Activated T-cell treated with anti-CD3 and anti-CD28 coated beads, Interleukin-2, amount 50 U/mL, for 24 hours (primary cell): Measurements from ENCODE around the gene OPN4.
A peak's percentile ranks its signal among the peaks of the same experiment; 100 is the strongest.

ENCODE experiments used
- DNase-seq: peaks from one replicate; pipeline ENCODE4 v3.0.0-alpha.2; 2020
- H3K27ac Mint-ChIP-seq: 2 replicates; pipeline ENCODE4 v1.8.0; 2020; ENCODE audit warnings: mild to moderate bottlenecking, mixed read lengths
- H3K27me3 Mint-ChIP-seq: 2 replicates; pipeline ENCODE4 v1.8.0; 2020; ENCODE audit warnings: mixed read lengths
- H3K36me3 Mint-ChIP-seq: 2 replicates; pipeline ENCODE4 v1.8.0; 2020; ENCODE audit warnings: low read depth, mixed read lengths
- H3K4me1 Mint-ChIP-seq: 2 replicates; pipeline ENCODE4 v1.8.0; 2020; ENCODE audit warnings: low read depth, mixed read lengths
- H3K4me3 Mint-ChIP-seq: 2 replicates; pipeline ENCODE4 v1.8.0; 2020; ENCODE audit warnings: mild to moderate bottlenecking, moderate library complexity, mixed read lengths
- H3K9me3 Mint-ChIP-seq: 2 replicates; pipeline ENCODE4 v1.8.0; 2020; ENCODE audit warnings: mixed read lengths

OPN4 gene

DNA sequence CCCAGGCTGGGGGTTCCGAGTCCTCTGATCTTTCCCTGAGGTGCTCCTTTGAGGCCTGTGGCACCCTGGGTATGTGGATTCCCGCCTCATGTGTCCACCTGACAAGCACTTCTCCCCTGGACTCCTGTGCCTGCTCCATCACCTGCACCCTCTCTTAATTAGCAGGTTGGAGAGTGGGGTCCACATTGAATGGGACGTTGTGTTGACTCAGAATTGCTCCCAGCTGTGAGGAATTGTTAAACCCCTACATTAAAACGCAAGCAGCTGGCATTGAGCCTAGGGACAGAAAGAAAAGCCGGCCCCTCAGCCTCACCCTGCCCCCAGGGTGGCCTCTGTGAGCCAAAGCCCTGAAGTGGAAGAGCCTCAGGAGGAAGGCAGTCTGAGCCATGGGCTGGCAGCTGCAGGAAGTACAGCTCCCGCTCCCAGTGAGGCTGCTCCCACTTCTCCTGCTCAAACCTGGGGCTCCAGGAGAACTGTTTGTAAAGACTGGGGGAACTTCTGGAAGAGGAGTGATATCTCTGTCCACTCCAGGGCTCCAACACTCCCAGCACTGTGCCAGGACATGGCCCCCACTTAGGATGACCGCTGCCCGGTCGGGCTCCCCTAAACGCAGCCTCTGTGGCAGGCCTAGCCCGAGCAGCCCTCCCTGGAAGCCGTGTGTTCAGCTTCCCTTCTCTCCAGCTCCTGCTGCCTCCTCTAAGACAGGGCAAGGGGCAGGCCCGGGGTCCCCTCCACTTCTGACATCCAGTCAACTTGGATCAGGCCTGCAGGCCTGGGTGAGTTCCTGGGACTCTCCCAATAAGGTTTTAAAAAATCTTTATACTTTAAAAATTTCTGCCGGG, 1.8 kb upstream of the OPN4 start:
- Mint-ChIP-seq H3K27ac (no peak overlapping the region), H3K9me3 (no peaks in the 10 kb centered on the region), H3K27me3 (no peaks in the 10 kb centered on the region), H3K4me1 (no peaks in the 10 kb centered on the region), H3K36me3 (no peaks in the 10 kb centered on the region), H3K4me3 (no peak overlapping the region)
- DNase-seq: peak; percentile 9

DNA sequence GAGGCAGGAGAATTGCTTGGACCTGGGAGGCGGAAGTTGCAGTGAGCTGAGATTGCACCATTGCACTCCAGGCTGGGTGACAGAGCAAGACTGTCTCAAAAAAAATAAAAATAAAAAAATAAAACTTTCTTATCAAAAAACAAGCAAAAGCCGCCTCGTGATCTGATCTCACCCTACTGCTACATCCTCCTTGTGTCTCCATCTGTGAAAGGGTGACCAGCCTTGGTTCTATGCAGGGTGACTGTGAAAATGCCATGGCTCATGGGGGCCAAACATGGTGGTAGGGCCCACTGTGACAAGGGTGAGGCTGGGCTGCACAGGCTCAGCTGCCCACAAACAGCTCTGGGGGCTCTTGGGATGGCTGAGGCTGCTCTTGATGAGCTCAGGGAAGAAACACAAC, 968 bp upstream of the OPN4 start:
- Mint-ChIP-seq H3K9me3 (no peaks in the 10 kb centered on the region), H3K27me3 (no peaks in the 10 kb centered on the region), H3K4me1 (no peaks in the 10 kb centered on the region), H3K27ac (no peak overlapping the region), H3K36me3 (no peaks in the 10 kb centered on the region), H3K4me3 (no peak overlapping the region)
- no peak for DNase-seq

DNA sequence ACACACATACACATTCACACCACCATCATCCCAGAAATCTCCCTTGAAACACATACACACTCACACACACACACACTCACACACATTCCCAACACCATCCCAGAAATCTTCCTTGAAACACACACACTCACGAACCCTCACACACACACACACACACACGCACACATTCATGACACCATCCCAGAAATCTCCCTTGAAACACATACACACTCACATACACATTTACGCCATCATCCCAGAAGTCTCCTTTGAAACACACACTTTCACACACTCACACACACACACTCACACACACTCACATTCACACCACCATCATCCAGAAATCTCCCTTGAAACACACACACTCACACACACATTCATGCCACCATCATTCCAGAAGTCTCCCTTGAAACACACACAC, 360 bp upstream of the OPN4 start:
- H3K4me3 Mint-ChIP-seq: no peak overlapping the region
- H3K27ac Mint-ChIP-seq: no peak overlapping the region
- DNase-seq: no peak
- no peaks in the 10 kb centered on the region for H3K36me3 Mint-ChIP-seq
- no peaks in the 10 kb centered on the region for H3K9me3 Mint-ChIP-seq
- H3K27me3 Mint-ChIP-seq: no peaks in the 10 kb centered on the region
- no peaks in the 10 kb centered on the region for H3K4me1 Mint-ChIP-seq

DNA sequence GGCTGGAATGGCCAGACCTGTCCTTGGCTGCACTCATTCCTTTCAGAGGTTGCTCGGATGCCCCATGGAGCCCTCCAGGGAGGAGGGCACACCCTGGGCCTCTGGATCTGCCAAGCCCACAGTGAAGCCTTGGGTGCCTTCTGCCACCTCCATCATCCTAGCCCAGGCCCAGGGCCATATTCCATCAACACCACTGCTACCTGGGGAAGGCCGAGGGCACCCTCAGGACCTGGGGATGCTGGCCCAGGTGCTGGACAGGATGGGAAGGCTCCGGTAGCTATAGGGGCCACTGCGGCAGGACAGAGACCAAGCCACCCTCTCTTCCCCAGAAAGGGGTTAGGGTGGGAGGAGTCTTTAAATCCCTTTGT, 810 bp downstream of the OPN4 start:
- Mint-ChIP-seq H3K27me3 (no peaks in the 10 kb centered on the region), H3K4me1 (no peaks in the 10 kb centered on the region), H3K9me3 (no peaks in the 10 kb centered on the region), H3K4me3 (no peak overlapping the region), H3K27ac (no peak overlapping the region), H3K36me3 (no peaks in the 10 kb centered on the region)
- DNase-seq: no peak

DNA sequence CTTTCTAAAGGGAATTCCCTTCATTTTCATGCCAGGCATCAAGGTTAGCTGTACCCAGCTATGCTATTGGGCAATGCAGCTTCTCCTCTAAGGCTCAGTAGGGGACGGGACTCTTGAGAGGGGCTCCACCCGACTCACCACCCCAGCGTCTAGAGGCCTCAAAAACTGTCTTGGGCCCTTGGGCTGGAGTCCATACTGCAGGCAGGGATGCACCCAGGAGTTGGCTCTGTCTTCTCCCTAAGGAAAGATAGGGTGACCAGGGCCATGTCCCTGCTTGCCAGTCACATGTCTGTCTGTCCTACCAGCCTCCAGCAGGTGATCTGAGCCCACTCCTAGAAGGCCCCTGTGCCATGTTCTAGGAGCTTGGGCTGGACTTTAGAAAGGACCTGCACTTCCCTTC, 1.2 kb downstream of the OPN4 start:
- Mint-ChIP-seq H3K27me3 (no peaks in the 10 kb centered on the region), H3K4me1 (no peaks in the 10 kb centered on the region), H3K9me3 (no peaks in the 10 kb centered on the region), H3K27ac (no peak overlapping the region), H3K4me3 (no peak overlapping the region), H3K36me3 (no peaks in the 10 kb centered on the region)
- DNase-seq: no peak

DNA sequence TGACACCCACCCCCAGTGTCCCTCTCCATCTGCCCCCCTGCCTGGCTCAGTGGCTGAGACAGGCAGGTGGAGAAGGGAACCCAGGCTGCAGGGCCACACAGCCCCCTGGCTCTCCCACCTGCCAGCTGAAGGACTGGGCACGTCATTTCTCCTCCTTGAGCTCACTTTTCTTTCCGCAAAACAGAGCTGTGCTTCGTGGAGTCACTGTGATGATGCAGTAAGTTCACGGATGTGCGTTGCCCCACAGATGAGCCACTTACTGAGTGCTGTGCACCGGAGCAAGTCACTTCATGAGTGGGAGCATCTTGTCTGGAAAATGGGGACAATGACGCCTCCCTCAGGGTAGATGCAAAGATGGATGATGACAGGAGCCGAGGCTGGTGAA, 2.7 kb downstream of the OPN4 start:
- no peak for DNase-seq
- no peak overlapping the region for H3K4me3 Mint-ChIP-seq
- H3K27ac Mint-ChIP-seq: no peak overlapping the region
- no peaks in the 10 kb centered on the region for H3K4me1 Mint-ChIP-seq
- no peaks in the 10 kb centered on the region for H3K36me3 Mint-ChIP-seq
- H3K27me3 Mint-ChIP-seq: no peaks in the 10 kb centered on the region
- H3K9me3 Mint-ChIP-seq: no peaks in the 10 kb centered on the region

DNA sequence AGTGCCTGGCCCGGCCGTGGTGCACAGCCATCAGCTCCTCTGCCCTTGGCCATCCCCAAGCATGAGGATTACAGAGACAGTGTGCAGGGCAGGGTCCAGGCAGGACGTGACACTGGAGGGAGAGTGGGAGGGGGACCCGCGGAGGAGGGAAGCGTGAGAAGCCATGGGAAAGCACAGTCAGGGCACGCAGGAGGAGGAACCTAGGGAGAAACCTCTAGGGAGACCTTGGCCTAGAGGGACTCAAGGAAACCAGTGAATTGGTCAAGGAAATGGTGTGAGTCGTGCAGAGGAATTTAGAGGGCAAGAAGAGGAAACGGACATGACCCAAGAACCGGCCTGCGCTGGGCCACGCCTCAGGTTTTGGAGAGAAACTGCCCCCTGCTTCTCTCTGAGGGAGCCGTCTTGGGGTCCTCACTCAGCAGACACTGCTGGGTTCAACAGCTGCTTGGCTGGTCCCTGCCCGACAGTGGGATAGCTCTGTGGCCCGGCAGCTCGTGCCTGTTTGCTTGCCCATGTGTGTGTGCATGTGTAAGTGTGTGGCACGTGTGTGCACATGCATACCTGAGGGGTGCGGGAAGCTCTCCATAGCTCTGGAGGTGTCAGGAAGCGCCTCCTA, 3.2 kb downstream of the OPN4 start:
- DNase-seq: no peak
- Mint-ChIP-seq H3K36me3 (no peaks in the 10 kb centered on the region), H3K4me1 (no peaks in the 10 kb centered on the region), H3K27ac (no peak overlapping the region), H3K9me3 (no peaks in the 10 kb centered on the region), H3K27me3 (no peaks in the 10 kb centered on the region), H3K4me3 (no peak overlapping the region)

DNA sequence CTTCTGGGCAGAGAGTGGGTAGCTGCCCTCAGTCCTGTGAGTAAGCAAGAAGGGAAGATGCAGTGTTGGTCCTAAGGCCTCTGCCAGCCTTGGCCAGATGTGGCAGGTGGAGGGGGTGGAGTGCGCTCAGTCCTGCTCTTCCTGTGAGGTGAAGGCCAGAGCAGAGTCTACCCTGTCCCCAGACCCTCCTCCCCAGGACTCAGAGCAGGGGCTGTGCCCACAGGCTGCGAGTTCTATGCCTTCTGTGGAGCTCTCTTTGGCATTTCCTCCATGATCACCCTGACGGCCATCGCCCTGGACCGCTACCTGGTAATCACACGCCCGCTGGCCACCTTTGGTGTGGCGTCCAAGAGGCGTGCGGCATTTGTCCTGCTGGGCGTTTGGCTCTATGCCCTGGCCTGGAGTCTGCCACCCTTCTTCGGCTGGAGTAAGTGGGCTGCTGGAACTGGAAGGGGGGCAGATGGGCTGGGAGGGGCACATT, 4.0 kb downstream of the OPN4 start:
- no peaks in the 10 kb centered on the region for H3K36me3 Mint-ChIP-seq
- no peaks in the 10 kb centered on the region for H3K27me3 Mint-ChIP-seq
- H3K9me3 Mint-ChIP-seq: no peaks in the 10 kb centered on the region
- no peak overlapping the region for H3K4me3 Mint-ChIP-seq
- no peak for DNase-seq
- no peak overlapping the region for H3K27ac Mint-ChIP-seq
- H3K4me1 Mint-ChIP-seq: no peaks in the 10 kb centered on the region

DNA sequence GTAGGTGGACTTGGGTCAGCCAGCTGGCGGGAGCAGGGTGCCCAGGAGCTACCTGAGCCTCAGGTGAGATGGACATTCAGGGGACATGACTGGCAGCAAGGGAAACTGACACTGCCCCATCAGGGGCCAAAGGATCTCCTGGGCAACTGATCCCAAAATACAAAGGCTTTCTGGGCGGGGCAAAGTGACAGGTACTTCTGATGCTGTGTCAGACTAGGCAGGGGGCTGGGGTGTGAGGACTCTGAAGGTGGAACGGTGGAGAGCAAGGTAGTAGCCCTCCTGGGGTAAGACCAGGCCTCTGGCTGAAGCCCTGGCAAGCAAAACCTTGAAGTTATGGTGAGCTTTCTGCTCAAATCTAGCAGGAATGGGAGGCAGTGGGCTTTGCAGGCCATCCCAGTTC, 4.4 kb downstream of the OPN4 start:
- Mint-ChIP-seq H3K9me3 (no peaks in the 10 kb centered on the region), H3K27ac (no peak overlapping the region), H3K27me3 (no peaks in the 10 kb centered on the region), H3K36me3 (no peaks in the 10 kb centered on the region), H3K4me3 (no peak overlapping the region), H3K4me1 (no peaks in the 10 kb centered on the region)
- no peak for DNase-seq

DNA sequence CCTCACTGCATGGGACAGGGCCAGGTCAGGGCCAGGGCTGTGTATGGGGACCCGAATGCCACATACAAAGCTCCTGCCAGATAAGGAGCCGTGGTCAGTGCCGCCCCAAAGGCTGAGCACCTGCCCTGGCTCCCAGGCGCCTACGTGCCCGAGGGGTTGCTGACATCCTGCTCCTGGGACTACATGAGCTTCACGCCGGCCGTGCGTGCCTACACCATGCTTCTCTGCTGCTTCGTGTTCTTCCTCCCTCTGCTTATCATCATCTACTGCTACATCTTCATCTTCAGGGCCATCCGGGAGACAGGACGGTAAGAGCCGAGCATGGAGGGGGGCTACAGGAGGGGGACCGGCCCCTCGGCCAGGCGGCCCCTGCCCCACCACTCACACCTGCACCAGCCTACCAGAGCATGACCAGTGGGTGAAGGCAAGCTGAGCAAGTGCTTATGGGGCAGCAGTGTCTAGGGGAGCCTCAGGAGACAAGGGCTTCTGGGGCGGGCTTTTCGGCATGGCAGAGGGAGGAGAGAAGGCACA, 4.9 kb downstream of the OPN4 start:
- DNase-seq: no peak
- no peak overlapping the region for H3K4me3 Mint-ChIP-seq
- no peaks in the 10 kb centered on the region for H3K27me3 Mint-ChIP-seq
- no peaks in the 10 kb centered on the region for H3K4me1 Mint-ChIP-seq
- no peaks in the 10 kb centered on the region for H3K9me3 Mint-ChIP-seq
- H3K27ac Mint-ChIP-seq: no peak overlapping the region
- no peaks in the 10 kb centered on the region for H3K36me3 Mint-ChIP-seq

DNA sequence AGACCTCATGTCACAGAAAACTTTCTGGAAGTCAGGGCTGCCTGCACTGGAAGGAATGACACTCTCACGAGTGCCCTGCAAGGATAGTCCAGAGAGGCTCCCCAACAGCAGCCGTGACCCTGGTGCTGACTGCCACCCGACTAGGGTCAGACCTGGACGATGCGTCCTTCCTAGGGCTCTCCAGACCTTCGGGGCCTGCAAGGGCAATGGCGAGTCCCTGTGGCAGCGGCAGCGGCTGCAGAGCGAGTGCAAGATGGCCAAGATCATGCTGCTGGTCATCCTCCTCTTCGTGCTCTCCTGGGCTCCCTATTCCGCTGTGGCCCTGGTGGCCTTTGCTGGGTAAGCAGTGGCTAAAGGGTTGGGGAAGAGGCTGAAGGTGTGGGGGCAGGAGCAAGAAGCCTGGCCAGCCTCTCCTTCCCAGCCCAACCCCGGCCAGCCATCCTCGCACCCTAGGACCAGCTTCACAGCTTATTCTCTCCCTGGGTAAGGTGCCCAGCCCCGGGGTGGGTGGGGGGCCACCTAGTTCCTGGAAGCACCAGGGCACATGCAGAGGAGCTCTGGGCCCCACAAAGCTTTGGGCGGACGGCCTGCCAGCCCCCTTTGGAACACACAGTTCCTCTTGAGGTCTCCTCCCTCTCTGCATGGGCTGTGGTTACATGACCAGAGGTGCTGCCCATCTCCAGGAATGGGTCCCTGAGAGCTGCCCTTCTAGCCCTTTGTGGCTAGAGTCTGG, 5.5 kb downstream of the OPN4 start:
- H3K27ac Mint-ChIP-seq: no peak overlapping the region
- no peaks in the 10 kb centered on the region for H3K4me1 Mint-ChIP-seq
- H3K9me3 Mint-ChIP-seq: no peaks in the 10 kb centered on the region
- no peak for DNase-seq
- H3K27me3 Mint-ChIP-seq: no peaks in the 10 kb centered on the region
- no peaks in the 10 kb centered on the region for H3K36me3 Mint-ChIP-seq
- H3K4me3 Mint-ChIP-seq: no peak overlapping the region

DNA sequence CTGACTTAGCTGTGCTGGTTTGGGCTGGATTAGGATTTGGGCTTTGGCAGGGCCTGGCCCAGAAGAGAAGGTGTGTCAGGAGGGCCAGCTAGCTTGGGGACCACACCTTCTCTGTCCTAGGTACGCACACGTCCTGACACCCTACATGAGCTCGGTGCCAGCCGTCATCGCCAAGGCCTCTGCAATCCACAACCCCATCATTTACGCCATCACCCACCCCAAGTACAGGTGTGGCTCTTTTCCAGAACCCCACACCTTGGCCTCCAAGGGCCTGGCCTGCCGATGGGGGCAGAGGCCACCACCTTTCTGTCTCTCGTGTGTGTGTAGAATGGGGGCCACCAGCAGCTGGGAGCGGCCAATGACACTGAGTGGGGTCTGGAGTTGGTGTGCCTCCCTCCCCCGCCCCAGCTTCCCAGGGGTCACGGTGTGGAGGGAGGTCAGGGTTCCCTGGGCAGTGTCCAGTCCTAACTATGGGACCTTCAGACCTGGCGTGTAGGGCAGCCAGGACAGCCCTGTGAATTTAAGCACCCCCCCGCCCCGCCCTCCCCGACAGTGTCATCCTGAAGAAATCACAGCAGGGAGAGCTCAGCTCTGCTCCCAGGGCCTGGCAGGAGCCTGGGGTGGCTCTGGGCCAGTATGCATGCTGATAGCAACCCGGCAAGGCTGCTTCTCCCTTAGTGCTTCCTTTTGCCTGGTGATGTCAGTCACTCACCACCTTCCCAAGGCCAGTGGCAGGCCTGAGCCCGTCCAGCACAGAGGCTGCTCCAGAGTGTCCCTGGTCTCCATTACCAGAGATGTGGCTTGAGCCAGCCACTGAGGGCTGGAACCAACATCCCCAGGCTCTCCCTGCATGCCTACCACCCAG, 7.0 kb downstream of the OPN4 start:
- Mint-ChIP-seq H3K27ac (no peak overlapping the region), H3K4me3 (no peak overlapping the region), H3K9me3 (no peaks in the 10 kb centered on the region), H3K36me3 (no peaks in the 10 kb centered on the region), H3K27me3 (no peaks in the 10 kb centered on the region), H3K4me1 (no peaks in the 10 kb centered on the region)
- DNase-seq: no peak

DNA sequence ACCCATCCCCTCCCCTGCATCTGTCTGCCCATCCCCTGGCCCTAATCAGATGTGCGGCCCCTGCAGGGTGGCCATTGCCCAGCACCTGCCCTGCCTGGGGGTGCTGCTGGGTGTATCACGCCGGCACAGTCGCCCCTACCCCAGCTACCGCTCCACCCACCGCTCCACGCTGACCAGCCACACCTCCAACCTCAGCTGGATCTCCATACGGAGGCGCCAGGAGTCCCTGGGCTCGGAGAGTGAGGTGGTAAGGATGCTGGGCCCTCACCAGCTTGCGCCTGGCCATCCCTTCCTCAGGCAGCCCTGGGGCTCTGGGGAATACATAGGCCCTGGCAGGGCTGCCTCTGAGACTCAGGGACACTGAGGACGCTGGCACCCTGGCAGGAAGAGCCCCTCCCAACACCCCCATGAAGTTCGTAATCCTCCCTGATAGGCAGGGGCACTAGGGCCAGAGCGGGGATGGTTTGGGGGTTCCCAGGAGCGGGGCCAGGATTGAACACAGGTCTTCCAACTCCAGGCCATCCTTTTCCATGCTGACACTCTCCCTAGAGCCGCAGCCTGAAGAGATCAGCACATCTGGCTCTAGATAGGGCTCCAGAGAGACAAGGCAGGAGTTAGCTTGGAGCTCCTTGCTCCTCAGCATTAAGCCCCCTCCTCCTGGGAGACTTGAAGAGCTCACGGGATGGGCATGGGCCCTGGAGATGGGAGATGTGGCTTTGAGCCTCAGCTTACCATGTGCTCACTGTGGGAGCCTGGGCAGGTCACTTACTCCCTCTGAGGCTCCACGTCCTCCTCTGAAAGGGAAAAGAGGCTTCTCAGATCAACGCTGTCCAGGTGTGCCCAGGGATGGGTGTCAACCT, 8.1 kb downstream of the OPN4 start:
- Mint-ChIP-seq H3K27me3 (no peaks in the 10 kb centered on the region), H3K27ac (no peak overlapping the region), H3K9me3 (no peaks in the 10 kb centered on the region), H3K4me3 (no peak overlapping the region), H3K4me1 (no peaks in the 10 kb centered on the region), H3K36me3 (no peaks in the 10 kb centered on the region)
- DNase-seq: no peak

DNA sequence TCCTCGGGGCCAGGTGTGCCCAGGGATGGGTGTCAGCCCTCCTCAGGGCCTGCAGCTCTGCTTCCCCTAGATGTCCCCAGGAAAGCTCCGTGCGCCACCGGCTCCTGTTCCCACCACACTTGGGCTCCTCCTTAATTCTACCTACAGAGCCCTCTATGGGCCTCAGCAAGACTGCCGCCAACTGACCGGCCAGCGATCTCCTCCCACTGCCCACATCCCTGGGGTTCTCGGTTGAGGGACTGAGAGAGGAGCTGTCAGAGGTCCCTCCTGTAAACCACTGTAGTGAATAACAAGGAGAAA, 8.6 kb downstream of the OPN4 start:
- Mint-ChIP-seq H3K36me3 (no peaks in the 10 kb centered on the region), H3K27me3 (no peaks in the 10 kb centered on the region)

More for the DNA sequence above, 8.6 kb downstream of the OPN4 start:
- no peaks in the 10 kb centered on the region for H3K9me3 Mint-ChIP-seq
- no peak overlapping the region for H3K4me3 Mint-ChIP-seq
- DNase-seq: no peak
- H3K4me1 Mint-ChIP-seq: no peaks in the 10 kb centered on the region
- no peak overlapping the region for H3K27ac Mint-ChIP-seq
